DOHH2 (cell line): Measurements from ENCODE around the gene GALNT14.

Source experiments
- EZH2phosphoT487 ChIP-seq: fragments of 200-600 bp; sonication (generic); IDR thresholded peaks from 2 replicates; pipeline ENCODE4 v1.6.1; 2017; ENCODE audit warnings: borderline replicate concordance, mild to moderate bottlenecking, antibody characterized with exemption, low read length, moderate library complexity, mixed read lengths
- TF ChIP-seq, protein P1 (sequence below): fragments of 200-600 bp; sonication (generic); IDR thresholded peaks from one replicate; pipeline ENCODE4 v1.5.1; 2014; ENCODE audit warnings: antibody characterized with exemption, mild to moderate bottlenecking, low read depth, low read length; ENCODE audit not compliant: poor library complexity, severe bottlenecking

DNA sequence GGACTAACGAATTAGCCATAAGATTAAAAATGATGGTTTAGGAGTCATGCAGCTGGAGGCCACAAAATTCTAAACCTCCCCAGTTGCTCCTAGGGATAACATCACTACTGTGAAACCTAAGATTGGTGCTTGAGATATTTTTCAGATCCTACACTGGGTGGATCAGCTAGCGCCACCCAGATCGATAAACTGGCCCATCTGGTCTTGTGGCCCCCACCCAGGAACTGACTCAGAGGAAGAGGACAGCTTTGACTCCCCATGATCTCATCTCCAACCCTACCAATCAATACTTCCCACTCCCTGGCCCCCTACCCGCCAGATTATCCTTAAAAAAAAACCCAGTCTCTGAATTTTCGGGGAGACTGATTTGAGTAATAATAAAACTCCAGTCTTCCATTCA lies 5.5 kb downstream of the GALNT14 start:
- TF ChIP-seq, protein P1, sequence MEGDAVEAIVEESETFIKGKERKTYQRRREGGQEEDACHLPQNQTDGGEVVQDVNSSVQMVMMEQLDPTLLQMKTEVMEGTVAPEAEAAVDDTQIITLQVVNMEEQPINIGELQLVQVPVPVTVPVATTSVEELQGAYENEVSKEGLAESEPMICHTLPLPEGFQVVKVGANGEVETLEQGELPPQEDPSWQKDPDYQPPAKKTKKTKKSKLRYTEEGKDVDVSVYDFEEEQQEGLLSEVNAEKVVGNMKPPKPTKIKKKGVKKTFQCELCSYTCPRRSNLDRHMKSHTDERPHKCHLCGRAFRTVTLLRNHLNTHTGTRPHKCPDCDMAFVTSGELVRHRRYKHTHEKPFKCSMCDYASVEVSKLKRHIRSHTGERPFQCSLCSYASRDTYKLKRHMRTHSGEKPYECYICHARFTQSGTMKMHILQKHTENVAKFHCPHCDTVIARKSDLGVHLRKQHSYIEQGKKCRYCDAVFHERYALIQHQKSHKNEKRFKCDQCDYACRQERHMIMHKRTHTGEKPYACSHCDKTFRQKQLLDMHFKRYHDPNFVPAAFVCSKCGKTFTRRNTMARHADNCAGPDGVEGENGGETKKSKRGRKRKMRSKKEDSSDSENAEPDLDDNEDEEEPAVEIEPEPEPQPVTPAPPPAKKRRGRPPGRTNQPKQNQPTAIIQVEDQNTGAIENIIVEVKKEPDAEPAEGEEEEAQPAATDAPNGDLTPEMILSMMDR, result no peak
- TF ChIP-seq EZH2phosphoT487, result no peak
